MM.1S (cell line): Measurements from ENCODE around the gene WSCD1.

Source experiments
- EZH2 ChIP-seq: fragments of 300-600 bp; sonication (generic); optimal IDR thresholded peaks from 2 replicates; pipeline ENCODE3; 2017; ENCODE audit warnings: low read depth, mild to moderate bottlenecking, antibody characterized with exemption, low read length, mixed read lengths
- EZH2phosphoT487 ChIP-seq: fragments of 300-600 bp; sonication (generic); IDR thresholded peaks from 2 replicates; pipeline ENCODE4 v1.6.1; 2018; ENCODE audit warnings: antibody characterized with exemption, low read length
- TF ChIP-seq, protein P1 (sequence below): fragments of 300-600 bp; sonication (generic); IDR thresholded peaks from 2 replicates; pipeline ENCODE4 v1.5.1; 2016; ENCODE audit warnings: antibody characterized with exemption, low read length, mixed read lengths

DNA sequence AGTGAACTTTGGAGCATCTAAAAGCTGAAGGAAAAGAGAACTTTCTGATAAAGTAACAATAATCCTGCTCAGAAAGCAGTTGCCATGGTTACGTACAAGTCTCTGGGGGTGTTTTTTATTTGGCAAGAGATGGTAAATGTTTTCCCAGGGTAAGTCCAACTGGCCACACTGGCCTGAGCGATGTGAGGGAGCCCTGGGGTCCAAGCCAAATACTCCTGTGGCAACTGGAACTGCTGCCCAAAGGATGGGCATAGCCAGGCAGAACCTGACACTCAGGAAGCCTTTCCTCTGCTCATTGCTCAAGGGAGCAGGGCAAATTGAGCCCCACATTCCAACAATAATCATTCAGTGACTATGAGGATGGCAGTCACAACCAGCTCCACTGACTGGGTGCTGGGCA is 26.8 kb upstream of the WSCD1 start:
- TF ChIP-seq, protein P1, sequence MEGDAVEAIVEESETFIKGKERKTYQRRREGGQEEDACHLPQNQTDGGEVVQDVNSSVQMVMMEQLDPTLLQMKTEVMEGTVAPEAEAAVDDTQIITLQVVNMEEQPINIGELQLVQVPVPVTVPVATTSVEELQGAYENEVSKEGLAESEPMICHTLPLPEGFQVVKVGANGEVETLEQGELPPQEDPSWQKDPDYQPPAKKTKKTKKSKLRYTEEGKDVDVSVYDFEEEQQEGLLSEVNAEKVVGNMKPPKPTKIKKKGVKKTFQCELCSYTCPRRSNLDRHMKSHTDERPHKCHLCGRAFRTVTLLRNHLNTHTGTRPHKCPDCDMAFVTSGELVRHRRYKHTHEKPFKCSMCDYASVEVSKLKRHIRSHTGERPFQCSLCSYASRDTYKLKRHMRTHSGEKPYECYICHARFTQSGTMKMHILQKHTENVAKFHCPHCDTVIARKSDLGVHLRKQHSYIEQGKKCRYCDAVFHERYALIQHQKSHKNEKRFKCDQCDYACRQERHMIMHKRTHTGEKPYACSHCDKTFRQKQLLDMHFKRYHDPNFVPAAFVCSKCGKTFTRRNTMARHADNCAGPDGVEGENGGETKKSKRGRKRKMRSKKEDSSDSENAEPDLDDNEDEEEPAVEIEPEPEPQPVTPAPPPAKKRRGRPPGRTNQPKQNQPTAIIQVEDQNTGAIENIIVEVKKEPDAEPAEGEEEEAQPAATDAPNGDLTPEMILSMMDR = no peak
- no peak for TF ChIP-seq EZH2
- TF ChIP-seq EZH2phosphoT487 = no peak
